Esophagus muscularis mucosa (tissue), 4 donors: ENCODE results near the gene FADS6.

Source experiments
- EP300 ChIP-seq: sonication (generic); formaldehyde crosslinking; IDR thresholded peaks from one replicate; pipeline ENCODE4 v1.6.1; 2017; ENCODE audit warnings: antibody characterized with exemption
- POLR2A ChIP-seq: fragments of 450-650 bp; IDR thresholded peaks from one replicate; pipeline ENCODE4 v1.6.1; 2017; ENCODE audit warnings: antibody characterized with exemption, moderate library complexity, mild to moderate bottlenecking, low read depth
- POLR2AphosphoS5 ChIP-seq, 2 donors: sonication (generic); formaldehyde crosslinking; IDR thresholded peaks; one replicate each; pipeline ENCODE4 v1.6.1; 2017; ENCODE audit warnings: antibody characterized with exemption in 2 of 2
- TF ChIP-seq, protein P1 (sequence below), 3 experiments: fragments of 200-600 bp in 2 of 3; fragments of 450-650 bp in 1 of 3; sonication (generic) in 2 of 3; IDR thresholded peaks; one replicate each; pipeline ENCODE4 v1.5.1; 2017 to 2019; ENCODE audit warnings: antibody characterized with exemption in 3 of 3, mild to moderate bottlenecking in 2 of 3, moderate library complexity in 1 of 3

DNA sequence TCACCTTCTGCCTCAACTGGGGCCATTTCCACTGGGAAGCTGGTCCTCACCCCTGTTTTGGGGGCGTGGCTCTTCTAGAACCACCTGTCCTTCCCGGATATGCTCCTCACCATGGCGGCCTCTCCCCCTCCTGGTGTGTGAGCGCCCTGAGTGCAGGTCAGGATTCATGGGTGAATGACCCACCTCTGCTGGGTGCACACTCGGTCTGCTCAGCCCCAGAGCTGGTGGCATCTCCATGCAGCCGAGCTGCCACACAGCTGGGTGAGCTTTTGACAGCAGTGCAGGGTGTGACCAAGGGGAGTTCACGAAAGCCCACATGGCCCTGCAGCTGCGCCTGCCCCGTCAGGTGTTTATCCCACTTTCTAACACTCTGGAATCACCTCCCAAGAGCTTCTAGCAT, 61.0 kb downstream of the FADS6 start:
- TF ChIP-seq, protein P1, sequence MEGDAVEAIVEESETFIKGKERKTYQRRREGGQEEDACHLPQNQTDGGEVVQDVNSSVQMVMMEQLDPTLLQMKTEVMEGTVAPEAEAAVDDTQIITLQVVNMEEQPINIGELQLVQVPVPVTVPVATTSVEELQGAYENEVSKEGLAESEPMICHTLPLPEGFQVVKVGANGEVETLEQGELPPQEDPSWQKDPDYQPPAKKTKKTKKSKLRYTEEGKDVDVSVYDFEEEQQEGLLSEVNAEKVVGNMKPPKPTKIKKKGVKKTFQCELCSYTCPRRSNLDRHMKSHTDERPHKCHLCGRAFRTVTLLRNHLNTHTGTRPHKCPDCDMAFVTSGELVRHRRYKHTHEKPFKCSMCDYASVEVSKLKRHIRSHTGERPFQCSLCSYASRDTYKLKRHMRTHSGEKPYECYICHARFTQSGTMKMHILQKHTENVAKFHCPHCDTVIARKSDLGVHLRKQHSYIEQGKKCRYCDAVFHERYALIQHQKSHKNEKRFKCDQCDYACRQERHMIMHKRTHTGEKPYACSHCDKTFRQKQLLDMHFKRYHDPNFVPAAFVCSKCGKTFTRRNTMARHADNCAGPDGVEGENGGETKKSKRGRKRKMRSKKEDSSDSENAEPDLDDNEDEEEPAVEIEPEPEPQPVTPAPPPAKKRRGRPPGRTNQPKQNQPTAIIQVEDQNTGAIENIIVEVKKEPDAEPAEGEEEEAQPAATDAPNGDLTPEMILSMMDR (IDR thresholded peaks at IDR 0.05) = no peak
- TF ChIP-seq POLR2AphosphoS5 (IDR thresholded peaks at IDR 0.05) (no peak), POLR2A (no peak), EP300 (no peak)
